PFSK-1 (cell line): Measurements from ENCODE around the gene PCSK2.

Source experiments
- REST ChIP-seq, 2 experiments: IDR thresholded peaks; 2 replicates each; pipeline versions ENCODE4 v1.6.1 to v1.8.0; 2011 to 2012; ENCODE audit warnings: low read depth in 2 of 2, low read length in 2 of 2, control low read depth in 1 of 2, inconsistent platforms in 1 of 2, mild to moderate bottlenecking in 1 of 2, moderate library complexity in 1 of 2; ENCODE audit not compliant: insufficient read depth in 1 of 2
- SIN3A ChIP-seq: IDR thresholded peaks from 2 replicates; pipeline ENCODE4 v1.6.1; 2012; ENCODE audit warnings: mild to moderate bottlenecking, low read length, moderate library complexity, borderline replicate concordance; ENCODE audit not compliant: insufficient read depth

DNA sequence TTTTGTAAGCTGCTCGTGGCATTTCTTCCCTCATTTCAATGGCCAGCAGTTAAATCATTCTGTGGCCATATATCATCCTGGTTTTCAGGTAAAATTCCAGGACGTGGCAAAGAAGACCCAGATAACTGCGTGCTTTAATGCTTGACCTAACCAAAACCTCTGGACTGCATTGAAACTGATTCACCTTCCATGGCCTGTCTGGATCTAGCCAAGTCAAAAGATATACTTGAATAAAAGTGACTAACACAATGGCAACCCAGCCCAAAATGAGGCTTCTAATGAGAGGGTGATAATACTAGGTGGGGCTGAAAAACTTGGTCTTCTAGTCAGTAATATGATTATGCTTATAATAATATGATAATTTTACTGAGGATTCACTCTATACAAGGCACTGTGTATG is 16.5 kb upstream of the PCSK2 start:
- TF ChIP-seq SIN3A: no peak
- TF ChIP-seq REST (IDR thresholded peaks at IDR 0.05; ENCODE audit: insufficient read depth in 1 of 2, low read depth in 2 of 2, low read length in 2 of 2): no peak
